Measurements from ENCODE around the gene DLG2. TPM values are rescaled to one million over a fixed set of nuclear protein-coding genes. Genes with fewer than 3 reads are reported as not detected.

The DLG2 gene
- total RNA-seq, 1 donor from 2014 or later = 5.9 TPM

DNA sequence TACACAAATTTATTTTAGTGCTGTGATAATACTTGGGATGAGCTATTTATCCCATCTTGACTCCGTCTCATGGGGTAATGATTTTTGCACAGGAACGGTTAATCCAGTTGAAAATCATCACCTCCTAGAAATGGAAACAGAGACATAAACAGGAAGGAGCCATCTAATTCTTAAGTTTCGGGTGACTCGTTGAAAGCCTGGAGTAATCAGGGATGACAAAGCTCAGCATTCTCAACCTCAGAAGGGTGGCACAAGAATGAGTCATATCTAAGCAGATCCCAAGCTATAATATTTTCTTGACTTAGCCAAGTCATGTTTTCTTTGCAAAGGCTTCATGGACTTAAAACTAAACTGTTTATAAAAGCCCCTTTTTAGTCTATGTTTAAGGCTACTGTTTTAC lies 2060.2 kb downstream of the DLG2 start:
- no peak overlapping the region for H3K4me3 Mint-ChIP-seq
- no peak overlapping the region for H3K27ac Mint-ChIP-seq
- no peaks in the 10 kb centered on the region for H3K36me3 Mint-ChIP-seq
- peaks cover 4% of the 10 kb centered on the region for H3K4me1 Mint-ChIP-seq (ENCODE audit: unreplicated experiment)
- no peak for DNase-seq (ENCODE audit: extremely low spot score, unreplicated experiment)
- peaks cover 4% of the 10 kb centered on the region for H3K9me3 Mint-ChIP-seq
- peaks cover 3% of the 10 kb centered on the region for H3K27me3 Mint-ChIP-seq
- TF ChIP-seq, protein P1, sequence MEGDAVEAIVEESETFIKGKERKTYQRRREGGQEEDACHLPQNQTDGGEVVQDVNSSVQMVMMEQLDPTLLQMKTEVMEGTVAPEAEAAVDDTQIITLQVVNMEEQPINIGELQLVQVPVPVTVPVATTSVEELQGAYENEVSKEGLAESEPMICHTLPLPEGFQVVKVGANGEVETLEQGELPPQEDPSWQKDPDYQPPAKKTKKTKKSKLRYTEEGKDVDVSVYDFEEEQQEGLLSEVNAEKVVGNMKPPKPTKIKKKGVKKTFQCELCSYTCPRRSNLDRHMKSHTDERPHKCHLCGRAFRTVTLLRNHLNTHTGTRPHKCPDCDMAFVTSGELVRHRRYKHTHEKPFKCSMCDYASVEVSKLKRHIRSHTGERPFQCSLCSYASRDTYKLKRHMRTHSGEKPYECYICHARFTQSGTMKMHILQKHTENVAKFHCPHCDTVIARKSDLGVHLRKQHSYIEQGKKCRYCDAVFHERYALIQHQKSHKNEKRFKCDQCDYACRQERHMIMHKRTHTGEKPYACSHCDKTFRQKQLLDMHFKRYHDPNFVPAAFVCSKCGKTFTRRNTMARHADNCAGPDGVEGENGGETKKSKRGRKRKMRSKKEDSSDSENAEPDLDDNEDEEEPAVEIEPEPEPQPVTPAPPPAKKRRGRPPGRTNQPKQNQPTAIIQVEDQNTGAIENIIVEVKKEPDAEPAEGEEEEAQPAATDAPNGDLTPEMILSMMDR (conservative IDR thresholded peaks at IDR 0.05) = no peak

GRCh38 chr11:83564870-83565269 lies 2062.3 kb downstream of the DLG2 start:
- H3K36me3 Mint-ChIP-seq = no peaks in the 10 kb centered on the region

GRCh38 chr11:83558281-83558680 lies 2068.9 kb downstream of the DLG2 start:
- no peak for DNase-seq (ENCODE audit: extremely low spot score, unreplicated experiment)
- peaks cover 3% of the 10 kb centered on the region for H3K27me3 Mint-ChIP-seq
- TF ChIP-seq, protein P1 (conservative IDR thresholded peaks at IDR 0.05) = no peak
- peaks cover 4% of the 10 kb centered on the region for H3K4me1 Mint-ChIP-seq (ENCODE audit: unreplicated experiment)
- H3K4me3 Mint-ChIP-seq = no peak overlapping the region
- H3K9me3 Mint-ChIP-seq = no peaks in the 10 kb centered on the region
- no peak overlapping the region for H3K27ac Mint-ChIP-seq
- no peaks in the 10 kb centered on the region for H3K36me3 Mint-ChIP-seq

More at GRCh38 chr11:83564870-83565269, 2062.3 kb downstream of the DLG2 start:
- no peak overlapping the region for H3K27ac Mint-ChIP-seq
- H3K4me3 Mint-ChIP-seq = no peak overlapping the region
- TF ChIP-seq, protein P1 (conservative IDR thresholded peaks at IDR 0.05) = no peak
- H3K27me3 Mint-ChIP-seq = peaks cover 4% of the 10 kb centered on the region
- H3K4me1 Mint-ChIP-seq (ENCODE audit: unreplicated experiment) = peaks cover 4% of the 10 kb centered on the region
- DNase-seq (ENCODE audit: extremely low spot score, unreplicated experiment) = no peak
- H3K9me3 Mint-ChIP-seq = peaks cover 4% of the 10 kb centered on the region

DNA sequence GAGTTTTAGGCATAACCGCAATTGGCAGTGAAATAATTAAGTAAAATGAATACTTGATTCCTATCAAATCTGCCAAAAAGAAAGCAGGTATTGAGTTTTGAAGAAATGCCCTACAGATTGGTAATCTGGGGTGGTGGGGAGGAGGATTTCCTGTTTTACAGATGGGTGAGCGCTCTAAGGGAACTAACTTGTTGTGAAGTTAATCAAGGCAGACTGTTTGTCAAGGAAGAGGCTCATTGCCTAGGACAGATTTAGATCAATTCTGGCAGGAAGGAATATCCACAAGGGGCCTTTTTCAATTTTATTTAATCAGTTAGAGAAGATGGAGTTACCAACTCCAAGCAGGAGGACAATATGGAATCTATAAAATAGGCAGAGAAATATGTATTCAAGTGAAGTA lies 2069.5 kb downstream of the DLG2 start:
- TF ChIP-seq, protein P1 (conservative IDR thresholded peaks at IDR 0.05) = no peak
- H3K27ac Mint-ChIP-seq = no peak overlapping the region

DNA sequence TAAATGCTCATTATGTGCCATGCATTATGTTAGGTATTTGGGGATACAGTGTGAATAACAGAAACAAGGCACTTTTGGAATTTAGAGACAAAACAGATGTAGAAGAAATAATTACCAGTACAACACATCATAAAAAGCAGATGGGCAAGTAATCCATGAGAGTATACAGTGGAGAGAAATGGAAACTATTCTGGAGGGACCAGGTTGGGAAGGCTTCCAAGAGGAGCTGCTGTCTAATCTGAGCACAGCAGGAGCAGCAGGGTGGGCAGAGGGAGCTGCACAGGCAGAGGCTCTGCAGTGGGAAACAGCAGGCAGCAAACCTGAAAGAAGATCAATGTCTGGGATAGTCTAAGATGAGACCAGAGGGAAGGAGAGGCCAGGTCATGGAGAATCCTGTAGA lies 2072.3 kb downstream of the DLG2 start:
- H3K36me3 Mint-ChIP-seq = no peaks in the 10 kb centered on the region
- TF ChIP-seq, protein P1 (conservative IDR thresholded peaks at IDR 0.05) = no peak
- no peak overlapping the region for H3K4me3 Mint-ChIP-seq
- H3K27me3 Mint-ChIP-seq = peaks cover 2% of the 10 kb centered on the region
- H3K4me1 Mint-ChIP-seq (ENCODE audit: unreplicated experiment) = peaks cover 4% of the 10 kb centered on the region
- DNase-seq (ENCODE audit: extremely low spot score, unreplicated experiment) = no peak
- H3K27ac Mint-ChIP-seq = no peak overlapping the region
- H3K9me3 Mint-ChIP-seq = no peaks in the 10 kb centered on the region

More for the DNA sequence above, 2069.5 kb downstream of the DLG2 start:
- H3K27me3 Mint-ChIP-seq = peaks cover 3% of the 10 kb centered on the region
- no peaks in the 10 kb centered on the region for H3K9me3 Mint-ChIP-seq
- no peaks in the 10 kb centered on the region for H3K36me3 Mint-ChIP-seq
- H3K4me1 Mint-ChIP-seq (ENCODE audit: unreplicated experiment) = peaks cover 4% of the 10 kb centered on the region
- no peak for DNase-seq (ENCODE audit: extremely low spot score, unreplicated experiment)
- no peak overlapping the region for H3K4me3 Mint-ChIP-seq
